ENCODE measurements around the gene CEP295NL. TPM values are rescaled to one million over a fixed set of nuclear protein-coding genes. Genes with fewer than 3 reads are reported as not detected.
"Not testable (repeated sequence)": the region's sequence is repeated elsewhere in the genome, so short reads cannot be mapped to it uniquely, and the experiment has no call there.

The CEP295NL gene
- total RNA-seq, 1 donor from 2014 or later, result 16.7 TPM

DNA sequence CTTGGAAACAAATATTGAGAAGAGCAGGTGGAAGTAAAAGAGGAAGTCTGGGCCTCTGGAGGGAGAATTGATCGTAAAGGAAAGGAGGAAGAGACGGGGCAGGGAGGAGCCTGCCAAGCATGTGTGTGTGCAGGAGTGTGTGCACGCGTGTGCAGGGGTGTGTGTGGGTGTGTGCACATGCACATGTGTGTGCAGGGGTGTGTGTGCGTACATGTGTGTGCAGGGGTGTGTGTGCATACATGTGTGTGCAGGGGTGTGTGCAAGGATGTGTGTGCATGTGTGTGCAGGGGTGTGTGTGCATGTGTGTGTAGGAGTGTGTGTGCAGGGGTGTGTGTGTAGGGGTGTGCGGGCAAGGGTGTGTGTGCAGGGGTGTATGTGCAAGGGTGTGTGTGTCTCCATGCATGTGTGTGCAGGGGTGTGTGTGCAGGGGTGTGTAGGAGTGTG is 10.0 kb downstream of the CEP295NL start:
- no peak for ATAC-seq
- no peak for DNase-seq (ENCODE audit: low spot score)
- intact Hi-C loops (cut with DNase I), result no loop called here

DNA sequence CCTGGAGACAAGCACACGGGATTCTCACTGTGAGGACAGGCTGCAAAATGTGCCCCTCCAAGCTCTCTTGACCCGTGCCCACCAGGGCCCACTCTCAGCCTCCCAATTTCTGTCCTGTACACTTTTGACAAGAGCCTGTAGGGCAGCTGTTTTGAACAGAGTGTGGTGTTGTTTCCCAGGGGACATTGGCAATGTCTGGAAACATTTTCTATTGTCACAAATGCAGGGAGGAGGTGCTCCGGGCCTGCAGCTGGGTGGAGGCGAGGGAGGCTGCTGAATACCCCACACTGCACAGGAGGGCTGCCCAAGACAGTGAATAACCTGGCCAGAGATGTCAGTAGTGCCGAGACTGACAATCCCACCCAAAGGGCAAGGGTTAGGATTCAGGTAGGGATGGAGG is 10.5 kb downstream of the CEP295NL start:
- intact Hi-C loops (cut with DNase I), result no loop called here
- ATAC-seq, result no peak
- no peak for DNase-seq (ENCODE audit: low spot score)

DNA sequence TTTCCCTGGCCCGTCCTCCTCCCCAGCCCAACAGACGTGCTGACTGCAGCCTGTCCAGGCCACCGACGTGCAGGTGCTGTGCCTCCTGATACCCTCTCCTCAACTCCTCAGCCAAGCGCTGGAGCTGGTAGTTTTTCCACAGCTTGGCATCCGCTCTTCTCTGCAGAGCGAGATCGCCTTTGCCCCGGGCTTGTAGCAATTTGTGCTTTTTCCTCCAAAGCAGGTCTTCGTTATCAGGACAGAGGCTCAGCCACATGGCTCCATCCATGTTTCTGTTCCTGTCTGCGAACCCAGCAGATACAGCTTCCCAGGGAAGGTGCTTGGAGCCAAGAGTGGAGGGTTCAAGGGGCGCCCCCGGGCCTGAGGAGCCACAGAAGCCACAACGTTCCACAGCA is 10.9 kb downstream of the CEP295NL start:
- no peak for DNase-seq (ENCODE audit: low spot score)
- intact Hi-C loops (cut with DNase I), result no loop called here
- no peak for ATAC-seq

DNA sequence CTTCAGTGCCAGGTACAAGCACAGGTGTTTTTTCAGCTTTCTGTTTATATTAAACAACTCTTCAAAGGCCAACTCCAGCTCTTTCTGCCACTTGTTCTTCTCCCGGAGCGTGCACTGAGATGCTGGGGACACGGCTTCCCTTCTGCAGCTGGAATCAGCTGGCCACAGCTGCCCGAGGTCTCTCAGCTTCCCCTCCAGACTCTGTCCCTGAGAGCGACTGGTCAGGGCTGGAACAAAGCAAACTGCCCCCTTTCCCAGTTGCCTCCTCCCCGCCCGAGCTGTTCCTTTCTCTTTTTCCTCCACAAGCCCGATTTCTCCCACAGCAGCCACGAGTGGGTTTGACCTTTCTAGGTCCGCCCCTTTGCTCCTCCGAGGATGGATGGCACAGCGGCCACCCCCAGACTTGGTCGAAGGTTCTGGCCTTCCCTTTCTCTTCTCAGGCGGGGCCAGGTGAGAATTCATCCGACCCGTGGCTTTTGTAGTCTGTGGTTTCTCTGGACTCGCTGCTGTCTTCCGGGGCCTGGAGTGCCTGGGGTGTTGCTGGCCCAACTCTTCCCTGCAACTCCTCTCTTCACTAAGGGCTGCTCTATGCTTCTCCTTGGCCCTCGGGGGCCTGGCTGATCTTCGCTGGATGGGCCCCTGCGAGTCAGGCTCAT is 11.5 kb downstream of the CEP295NL start:
- intact Hi-C loops (cut with DNase I), result no loop called here
- ATAC-seq (peak; percentile 42), DNase-seq (ENCODE audit: low spot score) (no peak)

DNA sequence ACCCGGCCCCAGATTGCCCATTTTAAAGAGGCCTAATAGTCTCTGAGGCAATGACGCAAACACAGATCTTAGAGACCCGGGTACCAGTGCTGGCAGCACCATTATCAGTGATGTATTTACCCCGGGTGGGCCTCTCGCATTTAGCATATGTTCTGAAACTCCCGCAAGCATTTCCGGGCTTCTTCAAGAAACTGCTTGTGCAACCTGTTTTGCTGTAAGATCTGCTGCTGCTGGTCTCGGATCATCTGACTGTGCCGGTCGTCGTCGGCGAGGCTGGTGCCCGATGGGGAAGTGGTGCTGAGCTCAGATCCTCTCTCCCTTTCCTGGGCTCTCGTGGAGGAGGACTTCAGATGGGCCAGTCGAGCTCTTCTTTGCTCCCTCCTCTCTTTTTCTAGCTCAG is 12.5 kb downstream of the CEP295NL start:
- peak; percentile 54 for ATAC-seq
- DNase-seq (ENCODE audit: low spot score), result no peak
- intact Hi-C loops (cut with DNase I), result no loop called here

DNA sequence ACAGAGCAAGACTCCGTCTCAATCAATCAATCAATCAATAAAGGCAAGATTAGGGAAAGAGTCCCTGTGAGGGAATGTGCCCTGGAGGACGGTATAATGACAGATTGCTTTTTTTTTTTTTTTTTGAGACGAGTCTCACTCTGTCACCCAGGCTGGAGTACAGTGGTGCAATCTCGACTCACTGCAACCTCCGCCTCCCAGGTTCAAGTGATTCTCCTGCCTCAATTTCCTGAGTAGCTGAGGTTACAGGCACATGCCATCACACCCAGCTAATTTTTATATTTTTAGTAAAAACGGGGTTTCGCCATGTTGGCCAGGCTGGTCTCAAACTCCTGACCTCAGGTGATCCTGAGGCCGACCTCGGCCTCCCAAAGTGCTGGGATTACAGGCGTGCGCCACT is 12.9 kb downstream of the CEP295NL start:
- ATAC-seq; DNase-seq (ENCODE audit: low spot score); intact Hi-C loops (cut with DNase I): not testable (repeated sequence)

DNA sequence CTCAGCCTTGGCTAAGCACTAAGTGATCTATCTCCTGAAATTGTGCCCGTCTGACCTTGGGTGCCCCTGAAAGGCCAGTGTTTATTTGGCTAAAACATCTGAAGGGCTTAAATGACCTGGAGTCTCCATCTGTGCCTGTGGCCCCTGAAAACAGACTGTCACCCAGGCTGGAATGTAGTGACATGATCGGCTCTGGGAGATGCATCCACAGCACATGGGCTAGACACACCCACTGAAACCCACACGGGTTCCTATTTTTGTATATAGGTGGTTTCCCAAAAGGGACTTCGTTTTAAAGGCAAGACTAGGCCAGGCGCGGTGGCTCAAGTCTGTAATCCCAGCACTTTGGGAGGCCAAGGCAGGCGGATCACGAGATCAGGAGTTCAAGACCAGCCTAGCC is 13.5 kb downstream of the CEP295NL start:
- no peak for DNase-seq (ENCODE audit: low spot score)
- no peak for ATAC-seq
- intact Hi-C loops (cut with DNase I), result no loop called here

DNA sequence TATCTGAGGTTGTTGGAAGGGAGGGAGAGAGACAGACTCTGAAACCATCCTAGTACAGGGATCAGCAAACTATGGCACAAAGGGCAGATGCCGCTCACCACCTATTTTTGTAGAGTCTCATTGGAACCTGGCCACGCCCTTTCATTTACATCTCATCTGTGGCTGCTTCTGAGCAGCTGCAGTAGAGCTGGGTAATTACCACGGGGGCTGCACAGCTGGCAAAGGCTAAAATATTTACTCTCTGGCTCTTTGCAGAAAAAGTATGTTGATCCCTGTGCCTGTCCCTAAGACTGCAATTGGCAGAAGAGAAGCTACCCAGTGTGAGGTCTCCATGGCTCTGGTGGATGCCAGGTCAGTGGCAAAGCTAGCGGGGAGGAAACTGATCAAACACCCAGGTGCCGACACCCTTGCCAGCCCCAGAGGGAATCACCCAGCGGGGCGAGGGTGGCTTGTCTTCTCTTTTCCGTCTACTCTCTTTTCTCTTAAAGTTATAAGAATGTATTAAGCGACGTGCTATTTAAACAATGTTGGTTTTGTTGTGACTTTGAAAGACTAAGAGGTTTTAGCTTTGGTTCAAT is 14.0 kb downstream of the CEP295NL start:
- ATAC-seq (no peak), DNase-seq (ENCODE audit: low spot score) (no peak)
- intact Hi-C loops (cut with DNase I), result no loop called here

DNA sequence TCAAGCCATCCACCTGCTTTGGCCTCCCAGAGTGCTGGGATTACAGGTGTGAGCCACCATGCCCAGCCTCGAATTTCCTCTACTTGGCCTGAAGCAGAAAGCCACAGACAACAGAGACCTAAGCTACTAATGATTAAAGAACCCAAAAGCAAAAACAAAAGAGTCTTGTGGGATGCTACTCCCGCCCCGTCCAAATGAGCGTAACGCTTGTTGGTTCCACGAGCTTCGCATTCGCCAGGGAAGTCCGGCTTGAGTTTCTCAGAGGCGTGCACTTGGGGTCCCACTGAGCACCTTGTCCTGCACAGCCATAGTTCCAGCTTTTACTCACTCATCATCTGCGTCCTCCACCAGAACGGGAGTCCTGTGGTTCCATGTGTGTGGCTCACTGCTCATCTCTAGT is 16.0 kb downstream of the CEP295NL start:
- ATAC-seq, result no peak
- intact Hi-C loops (cut with DNase I), result no loop called here
- no peak for DNase-seq (ENCODE audit: low spot score)

DNA sequence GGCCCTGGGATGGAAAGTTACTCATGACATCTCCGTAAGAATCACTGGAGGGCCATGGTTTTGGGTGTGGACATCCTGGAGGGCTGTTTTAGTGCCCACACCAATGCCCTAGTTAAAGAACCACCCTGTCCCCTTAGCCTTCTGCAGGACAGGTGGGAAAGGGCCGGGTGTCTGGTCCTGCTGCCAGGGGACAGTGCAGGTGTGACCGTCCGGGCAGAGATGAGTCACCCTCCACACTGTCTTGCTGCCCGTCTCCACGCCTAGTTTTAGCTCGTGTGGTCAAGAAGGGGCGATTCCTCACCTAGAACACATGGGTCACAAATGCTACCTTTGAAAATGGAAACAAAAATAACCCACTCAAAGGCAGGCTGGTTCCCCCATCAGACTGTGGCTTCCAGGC is 17.0 kb downstream of the CEP295NL start:
- intact Hi-C loops (cut with DNase I), result no loop called here
- ATAC-seq, result no peak
- no peak for DNase-seq (ENCODE audit: low spot score)

DNA sequence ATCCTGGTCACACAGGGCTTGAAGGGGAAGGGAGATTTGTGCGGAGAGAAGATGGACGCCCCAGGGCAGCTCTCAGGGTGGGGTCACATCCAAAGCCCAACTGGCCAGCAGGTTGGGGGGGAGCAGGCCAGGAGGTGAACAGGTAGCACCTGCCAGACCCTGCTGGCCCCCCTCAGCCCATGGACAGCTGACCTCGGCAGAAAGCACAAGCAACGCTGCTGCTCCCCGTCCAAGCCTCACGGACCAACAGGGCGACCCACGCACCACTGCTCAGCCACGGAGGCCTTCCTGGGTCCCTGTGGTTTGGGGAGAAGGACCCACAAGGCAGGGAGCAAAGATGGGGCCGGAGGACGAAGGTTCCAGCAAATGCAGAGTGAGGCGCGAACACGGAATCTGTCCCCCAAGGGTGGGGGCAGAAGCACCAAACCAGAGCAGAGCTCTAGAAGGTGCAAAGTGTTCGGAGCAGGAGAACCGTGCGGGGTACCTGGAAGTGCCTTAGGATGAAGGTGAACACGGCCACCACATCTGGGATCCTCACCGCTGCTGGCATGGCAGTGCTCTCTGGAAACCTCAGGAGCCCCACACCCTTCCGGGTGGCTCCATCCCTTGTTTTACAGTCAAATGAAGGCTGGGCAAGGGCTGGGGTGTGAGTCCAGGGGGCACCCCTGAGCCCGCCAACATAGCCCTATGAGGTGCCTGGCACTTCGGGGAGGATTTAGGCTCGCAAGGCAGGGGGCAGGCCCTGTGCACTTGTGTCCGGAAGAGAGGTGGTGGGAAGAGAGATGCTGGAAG is 17.9 kb downstream of the CEP295NL start:
- ATAC-seq (no peak), DNase-seq (ENCODE audit: low spot score) (no peak)
- intact Hi-C loops (cut with DNase I), result no loop called here

DNA sequence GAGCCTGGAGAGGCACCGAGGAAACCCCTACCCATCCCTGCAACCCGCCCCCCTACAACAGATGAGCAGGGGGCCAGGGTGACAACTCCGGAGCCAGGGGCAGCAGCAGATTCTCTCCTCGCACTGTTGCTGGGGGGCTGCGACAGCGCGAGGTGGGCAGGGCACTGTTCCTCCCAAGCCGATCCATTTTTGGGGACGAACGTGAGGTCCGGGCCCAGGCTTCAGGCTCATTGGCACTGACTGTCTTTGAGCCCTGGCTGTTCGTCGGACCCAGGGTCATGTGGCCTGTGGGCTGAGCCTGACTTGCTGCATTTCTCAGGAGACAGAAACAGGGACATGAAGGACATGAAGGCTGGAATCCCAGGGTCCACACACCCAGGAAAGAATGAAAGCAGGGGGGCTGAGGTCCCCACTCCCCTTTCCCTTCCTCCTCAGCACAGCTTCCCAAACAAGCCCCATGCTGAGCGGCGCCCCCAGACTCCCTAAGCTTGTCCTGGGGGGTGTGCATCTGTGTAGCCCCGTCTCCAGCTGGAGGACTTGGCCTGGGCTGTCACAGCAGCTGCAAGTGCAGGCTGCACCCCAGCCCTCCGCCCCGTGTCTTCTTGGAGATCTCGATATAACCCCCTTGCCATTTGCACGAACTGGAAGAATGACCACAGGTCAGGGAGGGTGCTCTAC is 18.7 kb downstream of the CEP295NL start:
- ATAC-seq (peak; percentile 2), DNase-seq (ENCODE audit: low spot score) (no peak)
- intact Hi-C loops (cut with DNase I), result no loop called here

DNA sequence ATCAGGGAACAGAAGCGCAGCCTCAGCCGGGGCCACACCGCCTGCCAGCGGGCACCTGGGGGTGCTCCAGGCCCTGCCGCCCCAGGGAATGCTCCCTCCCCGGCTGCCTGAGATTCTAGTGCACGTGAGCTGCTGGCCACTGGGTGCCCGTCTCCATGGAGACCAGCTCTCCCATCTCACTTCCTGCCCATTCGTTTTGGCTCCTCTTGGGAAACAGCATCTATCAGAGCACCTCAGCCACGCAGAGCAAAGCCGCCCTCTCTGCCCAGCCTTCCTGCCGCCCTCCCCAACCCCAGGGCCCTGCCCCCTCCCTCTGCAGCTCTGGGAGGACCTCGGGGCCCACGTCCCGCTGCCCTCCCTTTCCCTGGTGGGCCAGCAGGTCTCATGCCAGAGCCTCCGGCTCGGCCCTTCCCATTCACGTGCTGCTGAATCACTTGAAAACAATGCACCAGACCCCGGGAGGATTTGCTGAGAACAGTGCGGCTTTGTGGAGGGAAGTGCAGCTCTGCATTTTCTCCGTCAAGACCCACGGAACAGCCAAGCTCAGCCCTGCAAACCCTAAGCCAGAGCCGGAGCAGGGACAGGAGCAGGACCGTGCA is 19.4 kb downstream of the CEP295NL start:
- intact Hi-C loops (cut with DNase I), result no loop called here
- peak; percentile 85 for ATAC-seq
- peak; percentile 91 for DNase-seq (ENCODE audit: low spot score)

DNA sequence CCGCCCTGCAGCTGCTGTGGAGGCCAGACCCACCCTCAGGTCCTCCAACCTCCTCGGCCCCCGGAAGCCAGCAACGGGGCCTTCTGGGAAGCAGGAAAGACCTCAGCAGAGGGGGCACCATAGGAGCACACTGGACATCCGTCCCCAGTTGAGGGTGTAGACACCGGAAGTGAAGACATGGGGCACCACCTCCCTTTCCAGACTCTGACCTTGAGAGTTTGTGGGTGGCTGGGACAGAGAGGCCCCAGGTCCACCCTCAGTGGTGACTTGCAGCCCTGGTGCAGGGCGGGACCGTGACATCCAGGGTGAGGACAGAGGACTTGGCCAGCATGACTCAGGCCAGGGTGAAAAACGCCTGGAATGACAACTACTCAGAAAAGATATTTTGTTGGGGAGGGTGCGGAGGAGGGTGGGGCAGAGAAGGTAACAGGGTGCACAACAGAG is 19.9 kb downstream of the CEP295NL start:
- intact Hi-C loops (cut with DNase I), result no loop called here
- DNase-seq (ENCODE audit: low spot score) (peak; percentile 80), ATAC-seq (peak; percentile 67)

DNA sequence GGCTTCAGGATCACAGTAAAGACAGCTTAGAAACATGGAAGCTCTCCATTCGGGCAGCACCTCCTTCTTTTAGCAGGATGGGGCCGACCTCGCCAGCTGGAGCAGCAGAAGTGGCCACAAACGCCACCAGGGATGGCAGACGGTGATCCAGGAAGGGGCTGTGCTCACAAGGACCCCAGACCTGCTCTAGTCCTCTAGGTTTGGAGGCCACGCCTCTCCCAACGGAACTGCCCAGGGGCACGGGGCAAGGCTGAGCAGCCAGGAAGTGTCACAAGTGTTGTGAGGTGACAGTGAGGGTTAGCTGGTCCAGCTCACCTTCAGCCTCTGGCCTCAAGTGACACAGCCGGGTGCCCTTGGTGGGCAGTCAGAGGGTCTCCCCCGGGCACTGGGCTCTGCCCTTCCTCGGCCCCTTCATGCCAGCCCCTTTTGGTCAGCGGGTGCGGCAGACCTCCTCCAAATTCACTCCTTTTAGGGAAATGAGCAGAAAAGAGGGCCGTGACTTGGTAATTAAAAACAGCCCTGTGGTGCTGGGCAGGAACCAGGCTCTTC is 20.4 kb downstream of the CEP295NL start:
- peak; percentile 5 for ATAC-seq
- intact Hi-C loops (cut with DNase I), result no loop called here
- peak; percentile 77 for DNase-seq (ENCODE audit: low spot score)

DNA sequence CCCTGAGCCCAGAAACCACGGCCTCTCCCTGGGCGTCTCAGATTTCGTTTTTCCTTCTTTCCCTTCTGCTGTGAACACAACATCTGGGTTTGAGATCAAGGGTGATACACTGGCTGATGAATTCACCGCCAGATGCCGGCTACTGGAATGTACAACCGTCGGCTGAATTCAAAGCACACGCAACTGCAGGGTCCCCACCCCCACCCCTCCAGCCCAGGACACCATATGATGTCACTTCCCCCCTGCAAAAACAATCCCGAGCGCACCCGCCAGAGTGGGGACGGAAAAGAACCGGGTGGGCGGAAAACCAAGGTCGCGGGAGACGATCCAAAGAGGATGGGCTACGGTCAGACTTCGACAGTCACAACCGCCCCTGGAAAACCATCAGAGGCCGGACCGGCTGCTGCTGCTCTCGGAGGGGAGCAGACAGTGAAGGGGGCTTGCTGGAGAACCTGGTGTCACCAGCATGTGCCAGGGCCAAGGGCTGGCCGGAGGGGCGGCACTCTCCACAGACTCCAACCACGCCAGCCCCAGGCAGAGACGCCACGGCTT is 23.3 kb downstream of the CEP295NL start:
- intact Hi-C loops (cut with DNase I), result loop anchor here (10.0 kb wide), 1 partner anchor 45 kb away; the partner anchor contains the start of gene TIMP2
- DNase-seq (ENCODE audit: low spot score), result peak; percentile 91
- peak; percentile 57 for ATAC-seq

DNA sequence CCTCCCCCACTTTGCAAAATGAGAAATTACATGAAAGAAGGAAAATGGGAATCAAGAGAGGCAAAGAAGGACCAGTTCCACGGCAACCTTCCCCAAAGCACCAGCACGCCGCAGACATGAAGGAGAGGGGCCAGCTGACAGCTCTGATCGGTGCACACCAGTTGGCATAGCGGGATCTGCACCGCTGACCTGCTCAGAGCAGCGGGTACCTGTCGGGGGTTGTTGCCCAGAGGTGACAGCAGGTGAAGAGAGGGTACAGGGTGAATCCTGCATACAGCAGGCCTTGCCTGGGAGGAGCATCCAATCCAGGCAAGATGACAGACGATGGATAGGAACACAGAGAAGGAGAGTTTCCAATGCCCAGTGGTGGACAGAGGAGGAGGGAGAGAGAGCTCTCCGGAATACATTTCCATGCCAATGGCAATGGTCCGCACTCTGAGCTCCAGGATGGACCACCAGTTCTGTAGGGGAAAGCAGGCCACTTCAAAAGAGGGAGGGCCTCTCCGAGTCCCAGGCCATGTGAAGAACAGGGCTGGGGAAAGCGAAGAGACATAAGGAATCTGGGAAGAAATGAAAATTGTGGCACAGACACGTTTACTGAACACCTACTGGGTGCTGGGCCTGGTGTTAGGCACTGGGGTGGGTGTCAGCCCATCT is 24.0 kb downstream of the CEP295NL start:
- ATAC-seq (no peak), DNase-seq (ENCODE audit: low spot score) (no peak)
- intact Hi-C loops (cut with DNase I), result loop anchor here (10.0 kb wide), 1 partner anchor 46 kb away; the partner anchor contains the start of gene TIMP2

DNA sequence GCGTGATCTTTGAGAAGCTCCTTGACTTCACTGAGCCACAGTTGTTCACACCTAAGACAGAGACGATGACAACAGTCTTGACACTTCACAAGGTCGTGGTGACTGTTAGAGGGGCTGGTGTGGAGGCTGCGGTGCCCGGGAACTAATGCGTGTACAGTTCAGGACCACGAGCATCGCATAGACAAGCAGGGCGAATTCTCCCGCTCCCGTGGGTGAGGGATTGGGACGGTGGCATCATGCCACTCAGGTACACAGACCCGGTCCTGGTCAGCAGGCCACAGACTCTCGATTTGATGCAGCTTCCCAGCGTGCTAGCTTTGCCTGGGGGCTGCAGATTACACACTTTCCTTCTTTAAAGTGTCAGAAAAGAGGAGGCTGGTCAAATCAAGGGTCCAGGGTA is 24.7 kb downstream of the CEP295NL start:
- ATAC-seq, result no peak
- intact Hi-C loops (cut with DNase I), result loop anchor here (10.0 kb wide), 1 partner anchor 47 kb away; the partner anchor contains the start of gene TIMP2

More for the DNA sequence above, 24.7 kb downstream of the CEP295NL start:
- DNase-seq (ENCODE audit: low spot score), result no peak
